Testis (tissue), 2 donors: ENCODE data around the gene HSPB7.

Source experiments
- POLR2A ChIP-seq: fragments of 450-650 bp; IDR thresholded peaks from one replicate; pipeline ENCODE4 v1.6.1; 2017; ENCODE audit warnings: antibody characterized with exemption, mild to moderate bottlenecking, moderate library complexity
- TF ChIP-seq, protein P1 (sequence below), 3 experiments: fragments of 450-650 bp in 2 of 3; fragments of 200-600 bp in 1 of 3; sonication (generic) in 1 of 3; IDR thresholded peaks; one replicate each; pipeline ENCODE4 v1.5.1; 2016 to 2019; ENCODE audit warnings: antibody characterized with exemption in 3 of 3, mild to moderate bottlenecking in 2 of 3, moderate library complexity in 1 of 3

- TF ChIP-seq, protein P1, sequence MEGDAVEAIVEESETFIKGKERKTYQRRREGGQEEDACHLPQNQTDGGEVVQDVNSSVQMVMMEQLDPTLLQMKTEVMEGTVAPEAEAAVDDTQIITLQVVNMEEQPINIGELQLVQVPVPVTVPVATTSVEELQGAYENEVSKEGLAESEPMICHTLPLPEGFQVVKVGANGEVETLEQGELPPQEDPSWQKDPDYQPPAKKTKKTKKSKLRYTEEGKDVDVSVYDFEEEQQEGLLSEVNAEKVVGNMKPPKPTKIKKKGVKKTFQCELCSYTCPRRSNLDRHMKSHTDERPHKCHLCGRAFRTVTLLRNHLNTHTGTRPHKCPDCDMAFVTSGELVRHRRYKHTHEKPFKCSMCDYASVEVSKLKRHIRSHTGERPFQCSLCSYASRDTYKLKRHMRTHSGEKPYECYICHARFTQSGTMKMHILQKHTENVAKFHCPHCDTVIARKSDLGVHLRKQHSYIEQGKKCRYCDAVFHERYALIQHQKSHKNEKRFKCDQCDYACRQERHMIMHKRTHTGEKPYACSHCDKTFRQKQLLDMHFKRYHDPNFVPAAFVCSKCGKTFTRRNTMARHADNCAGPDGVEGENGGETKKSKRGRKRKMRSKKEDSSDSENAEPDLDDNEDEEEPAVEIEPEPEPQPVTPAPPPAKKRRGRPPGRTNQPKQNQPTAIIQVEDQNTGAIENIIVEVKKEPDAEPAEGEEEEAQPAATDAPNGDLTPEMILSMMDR (IDR thresholded peaks at IDR 0.05) = no peak
- TF ChIP-seq POLR2A = no peak
Observed at GRCh38 chr1:16018749-16019643, 1.2 kb upstream of the HSPB7 start.
